Epithelial cell of esophagus (primary cell): ENCODE results near the gene POLR2F.
A peak's percentile ranks its signal among the peaks of the same experiment; 100 is the strongest.

Experiments used
- DNase-seq: peaks from one replicate; pipeline ENCODE4 v3.0.0; 2010; ENCODE audit warnings: low read depth
- H3K4me3 ChIP-seq: 2 replicates; pipeline ENCODE4 v1.5.1; 2011; ENCODE audit warnings: mild to moderate bottlenecking, low read length, control low read depth
- CTCF ChIP-seq: IDR thresholded peaks from 2 replicates; pipeline ENCODE4 v1.5.1; 2011; ENCODE audit warnings: low read depth, mild to moderate bottlenecking, low read length, control low read depth, inconsistent platforms; ENCODE audit not compliant: insufficient read depth; ENCODE audit errors: missing control alignments

POLR2F gene

GRCh38 chr22:37909766-37910165 is 43.7 kb upstream of the POLR2F start:
- peak overlapping the region; percentile 29 for H3K4me3 ChIP-seq
- TF ChIP-seq CTCF = no peak
- DNase-seq = no peak

GRCh38 chr22:37910890-37911672 is 42.4 kb upstream of the POLR2F start:
- peak overlapping the region; percentile 29 for H3K4me3 ChIP-seq
- no peak for DNase-seq
- no peak for TF ChIP-seq CTCF

- no peak for TF ChIP-seq CTCF
- DNase-seq = no peak
Measured at GRCh38 chr22:37911697-37912096, 41.8 kb upstream of the POLR2F start.

GRCh38 chr22:37912171-37912570 is 41.3 kb upstream of the POLR2F start:
- no peak for DNase-seq
- H3K4me3 ChIP-seq = no peak overlapping the region
- no peak for TF ChIP-seq CTCF

More at GRCh38 chr22:37911697-37912096, 41.8 kb upstream of the POLR2F start:
- H3K4me3 ChIP-seq = no peak overlapping the region

- TF ChIP-seq CTCF = no peak
- no peak for DNase-seq
- H3K4me3 ChIP-seq = no peak overlapping the region
Measured at GRCh38 chr22:37913233-37913721, 40.2 kb upstream of the POLR2F start.

GRCh38 chr22:37916311-37916710 is 37.2 kb upstream of the POLR2F start:
- TF ChIP-seq CTCF = no peak
- DNase-seq = no peak
- H3K4me3 ChIP-seq = no peak overlapping the region
